Vagina (tissue), 2 donors: ENCODE results near the gene DMRT2.

Source experiments
- CTCF ChIP-seq, 3 experiments: fragments of 450-650 bp in 2 of 3; fragments of 200-600 bp in 1 of 3; sonication (generic) in 1 of 3; IDR thresholded peaks; one replicate each; pipeline ENCODE4 v1.5.1; 2017 to 2019; ENCODE audit warnings: antibody characterized with exemption in 3 of 3, mild to moderate bottlenecking in 2 of 3, moderate library complexity in 2 of 3
- POLR2A ChIP-seq, 2 donors: fragments of 450-650 bp; IDR thresholded peaks; one replicate each; pipeline ENCODE4 v1.6.1; 2017; ENCODE audit warnings: antibody characterized with exemption in 2 of 2, mild to moderate bottlenecking in 2 of 2, moderate library complexity in 2 of 2
- POLR2AphosphoS5 ChIP-seq, 2 donors: sonication (generic); formaldehyde crosslinking; IDR thresholded peaks; one replicate each; pipeline ENCODE4 v1.9.0; 2017; ENCODE audit warnings: antibody characterized with exemption in 2 of 2, mild to moderate bottlenecking in 2 of 2, low read depth in 1 of 2; ENCODE audit not compliant: insufficient read depth in 1 of 2

GRCh38 chr9:1047591-1048230, 2.4 kb upstream of the DMRT2 start:
- TF ChIP-seq POLR2A (IDR thresholded peaks at IDR 0.05), result no peak
- no peak for TF ChIP-seq CTCF (IDR thresholded peaks at IDR 0.05)
- no peak for TF ChIP-seq POLR2AphosphoS5 (IDR thresholded peaks at IDR 0.05; ENCODE audit: insufficient read depth in 1 of 2, low read depth in 1 of 2)
